Right lobe of liver (tissue), 4 donors: Measurements from ENCODE around the gene HOXD4.

Experiments used
- POLR2A ChIP-seq: fragments of 450-650 bp; IDR thresholded peaks from one replicate; pipeline ENCODE4 v1.6.1; 2017; ENCODE audit warnings: antibody characterized with exemption, mild to moderate bottlenecking
- TF ChIP-seq, protein P1 (sequence below), 4 donors: fragments of 200-600 bp in 3 of 4; fragments of 450-650 bp in 1 of 4; IDR thresholded peaks; one replicate each; pipeline versions ENCODE4 v1.5.1 to v1.8.0; 2016 to 2022; ENCODE audit warnings: antibody characterized with exemption in 4 of 4, mild to moderate bottlenecking in 2 of 4
- donor health status: DM: no; HTN: no; CAD: no.
- donor health status: DM: no; HTN: no; CAD: no.
- donor health status: DM: no; HTN: yes; CAD: no.

DNA sequence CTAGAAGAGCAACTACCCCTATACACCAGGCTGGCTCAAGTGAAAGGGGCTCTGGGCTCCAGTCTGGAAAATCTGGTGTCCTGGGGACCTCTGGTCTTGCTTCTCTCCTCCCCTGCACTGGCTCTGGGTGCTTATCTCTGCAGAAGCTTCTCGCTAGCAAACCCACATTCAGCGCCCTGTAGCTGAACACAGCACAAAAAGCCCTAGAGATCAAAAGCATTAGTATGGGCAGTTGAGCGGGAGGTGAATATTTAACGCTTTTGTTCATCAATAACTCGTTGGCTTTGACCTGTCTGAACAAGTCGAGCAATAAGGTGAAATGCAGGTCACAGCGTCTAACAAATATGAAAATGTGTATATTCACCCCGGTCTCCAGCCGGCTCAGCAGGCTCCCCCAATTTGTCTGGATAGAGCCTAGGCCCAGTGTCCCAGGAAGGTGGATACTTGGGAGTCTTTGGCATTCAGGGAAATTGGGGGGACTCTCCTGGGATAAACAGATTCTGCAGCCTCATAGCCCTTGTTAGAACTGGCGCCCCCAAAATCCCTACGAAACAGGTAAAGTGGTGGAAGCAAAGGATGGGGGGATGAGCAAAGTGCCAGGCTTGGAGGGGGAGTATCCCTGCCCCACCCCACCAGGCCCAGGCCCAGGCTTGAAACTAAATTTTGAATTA lies 2.5 kb upstream of the HOXD4 start:
- TF ChIP-seq, protein P1, sequence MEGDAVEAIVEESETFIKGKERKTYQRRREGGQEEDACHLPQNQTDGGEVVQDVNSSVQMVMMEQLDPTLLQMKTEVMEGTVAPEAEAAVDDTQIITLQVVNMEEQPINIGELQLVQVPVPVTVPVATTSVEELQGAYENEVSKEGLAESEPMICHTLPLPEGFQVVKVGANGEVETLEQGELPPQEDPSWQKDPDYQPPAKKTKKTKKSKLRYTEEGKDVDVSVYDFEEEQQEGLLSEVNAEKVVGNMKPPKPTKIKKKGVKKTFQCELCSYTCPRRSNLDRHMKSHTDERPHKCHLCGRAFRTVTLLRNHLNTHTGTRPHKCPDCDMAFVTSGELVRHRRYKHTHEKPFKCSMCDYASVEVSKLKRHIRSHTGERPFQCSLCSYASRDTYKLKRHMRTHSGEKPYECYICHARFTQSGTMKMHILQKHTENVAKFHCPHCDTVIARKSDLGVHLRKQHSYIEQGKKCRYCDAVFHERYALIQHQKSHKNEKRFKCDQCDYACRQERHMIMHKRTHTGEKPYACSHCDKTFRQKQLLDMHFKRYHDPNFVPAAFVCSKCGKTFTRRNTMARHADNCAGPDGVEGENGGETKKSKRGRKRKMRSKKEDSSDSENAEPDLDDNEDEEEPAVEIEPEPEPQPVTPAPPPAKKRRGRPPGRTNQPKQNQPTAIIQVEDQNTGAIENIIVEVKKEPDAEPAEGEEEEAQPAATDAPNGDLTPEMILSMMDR (IDR thresholded peaks at IDR 0.05): no peak
- no peak for TF ChIP-seq POLR2A
